ENCODE data around the gene TAF4B. TPM values are rescaled to one million over a fixed set of nuclear protein-coding genes. Genes with fewer than 3 reads are reported as not detected.

Gene TAF4B
- total RNA-seq, 1 donor from 2014 or later = 7.8 TPM

DNA sequence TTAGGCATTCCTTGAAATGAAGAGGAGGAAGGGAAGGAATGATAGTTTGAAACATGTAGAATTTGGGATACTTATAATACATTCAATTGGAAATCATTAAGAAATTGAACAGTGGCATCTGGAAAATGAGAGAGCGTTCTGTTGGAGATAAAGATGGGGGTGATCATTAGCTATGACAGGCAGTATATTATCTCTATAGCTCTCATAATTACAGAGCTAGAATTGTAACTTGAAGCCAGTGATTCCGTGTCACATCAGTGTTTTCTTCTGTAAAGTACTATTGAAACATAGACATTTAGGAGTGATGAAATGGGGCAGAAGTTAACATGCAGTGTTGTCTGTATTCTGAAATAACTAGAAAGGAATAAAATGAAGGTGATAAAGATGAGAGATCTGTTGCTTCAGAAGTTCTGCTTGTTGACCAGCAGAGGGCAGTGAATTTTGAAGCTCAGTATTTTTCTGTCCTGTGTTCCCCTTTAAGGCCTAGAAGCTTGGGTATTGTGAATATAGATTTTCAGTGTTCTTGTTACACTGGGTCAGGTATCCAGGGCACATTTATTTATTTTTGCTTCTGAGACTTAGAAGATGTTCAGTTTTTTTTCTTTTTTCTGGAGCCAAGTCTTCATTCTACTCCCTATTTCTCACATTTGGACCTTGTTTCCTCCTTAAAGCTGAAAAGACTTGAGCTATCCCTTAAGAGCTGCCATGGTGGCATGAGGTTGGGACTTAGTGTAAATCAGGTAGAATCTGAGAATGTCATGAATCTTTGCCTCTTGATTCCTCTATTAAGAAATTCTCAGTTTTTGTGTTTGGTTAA, 157.4 kb downstream of the TAF4B start:
- no peak for DNase-seq (ENCODE audit: low spot score)

DNA sequence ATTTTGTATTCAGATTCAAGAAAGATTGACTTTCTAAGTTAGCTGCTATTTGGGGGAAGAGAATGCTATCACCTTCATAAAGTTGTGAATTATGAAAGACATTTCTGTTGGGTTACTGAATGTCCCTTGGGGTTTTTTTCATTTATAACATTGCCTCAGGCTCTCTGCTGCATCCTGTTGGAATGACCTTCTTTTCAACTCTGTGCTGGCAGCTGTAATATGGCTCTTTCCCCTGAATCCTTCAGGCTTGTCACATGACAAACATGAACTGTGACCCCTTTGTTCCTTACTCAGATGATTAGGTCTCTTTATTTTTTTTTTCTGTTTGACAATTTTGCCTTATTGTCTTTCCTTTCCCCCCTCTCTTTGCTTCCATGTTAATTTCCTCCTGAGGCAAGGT, 159.8 kb downstream of the TAF4B start:
- no peak for DNase-seq (ENCODE audit: low spot score)

DNA sequence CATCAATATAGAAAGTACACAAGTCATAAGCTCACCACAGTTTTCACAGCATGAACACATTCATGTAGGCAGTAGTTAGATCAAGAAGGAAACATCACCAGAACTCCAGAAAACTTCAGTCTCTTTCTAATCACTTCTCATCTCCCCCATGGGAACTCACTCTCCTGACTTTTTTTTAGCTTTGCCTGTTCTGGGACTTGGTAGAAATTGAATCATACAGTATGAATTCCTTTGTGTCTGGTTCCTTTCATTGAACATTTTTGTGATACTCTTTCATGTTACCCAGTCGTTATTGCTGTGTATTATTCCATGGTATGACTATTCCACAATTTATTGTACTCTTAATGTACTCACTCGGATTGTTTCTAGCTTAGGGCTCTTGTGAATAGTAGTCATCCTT, 160.2 kb downstream of the TAF4B start:
- no peak for DNase-seq (ENCODE audit: low spot score)

DNA sequence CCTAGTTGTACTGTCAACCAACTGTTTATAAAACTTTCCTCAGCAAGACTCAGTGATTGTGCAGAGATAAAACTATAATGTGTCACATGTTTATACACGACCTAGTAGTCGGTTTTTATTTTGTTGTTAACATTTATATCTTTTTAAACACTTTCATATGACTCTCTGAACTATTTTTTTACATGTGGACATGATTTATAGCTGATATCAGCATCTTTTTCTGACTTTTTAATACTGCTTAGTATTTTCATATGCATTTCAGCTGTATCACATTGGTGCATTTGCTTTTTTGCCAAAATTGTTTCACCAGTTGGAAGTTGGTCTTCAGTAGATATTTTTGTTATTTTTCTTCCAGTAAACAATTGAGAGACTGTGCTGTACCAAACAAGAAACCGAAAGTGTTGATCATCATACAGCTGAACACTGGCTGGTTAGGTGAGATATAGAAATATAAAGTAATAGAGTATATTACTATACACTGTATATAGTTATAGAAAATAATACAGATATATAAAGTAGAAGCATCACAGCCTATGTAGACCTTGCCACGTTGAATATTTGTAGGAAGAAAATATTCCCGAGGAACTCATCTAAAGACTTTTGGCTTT, 167.9 kb downstream of the TAF4B start:
- DNase-seq (ENCODE audit: low spot score) = no peak

DNA sequence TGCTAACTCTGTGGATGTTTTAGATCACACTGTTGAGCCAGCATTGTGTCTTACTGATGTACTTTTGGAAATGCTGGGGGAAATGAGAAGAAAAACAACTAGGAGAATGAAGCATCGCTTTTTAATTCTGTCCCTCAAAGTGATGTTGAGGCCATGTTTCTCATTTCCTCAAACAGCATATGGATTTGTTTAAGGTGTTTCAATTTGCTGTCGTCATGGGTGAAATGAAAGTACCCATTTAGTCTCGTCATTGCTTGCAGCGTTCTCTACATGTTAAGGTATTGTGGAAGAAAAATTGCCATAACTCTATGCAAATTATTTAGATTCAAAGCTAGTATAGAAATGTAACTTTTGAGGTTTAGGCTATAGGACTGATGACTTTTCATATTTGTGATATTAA, 170.8 kb downstream of the TAF4B start:
- no peak for DNase-seq (ENCODE audit: low spot score)

DNA sequence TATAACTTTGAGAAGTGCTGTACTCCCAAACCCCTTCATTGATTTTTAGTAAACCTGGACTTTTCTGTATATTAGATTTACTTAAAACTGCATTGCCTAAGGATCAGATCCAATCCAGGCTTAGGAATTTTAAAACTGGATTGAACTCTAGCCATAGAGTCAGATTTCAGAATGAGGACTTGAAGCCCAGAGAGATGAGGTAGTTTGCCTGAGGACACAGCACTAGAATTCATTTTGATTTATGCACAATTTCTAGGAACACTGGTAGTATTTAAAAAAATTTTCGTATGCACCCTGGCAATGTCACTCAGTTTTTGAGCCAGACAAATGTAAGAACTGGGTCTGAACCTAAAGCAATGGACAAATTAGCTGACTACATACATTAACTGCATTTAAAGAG, 177.2 kb downstream of the TAF4B start:
- no peak for DNase-seq (ENCODE audit: low spot score)

DNA sequence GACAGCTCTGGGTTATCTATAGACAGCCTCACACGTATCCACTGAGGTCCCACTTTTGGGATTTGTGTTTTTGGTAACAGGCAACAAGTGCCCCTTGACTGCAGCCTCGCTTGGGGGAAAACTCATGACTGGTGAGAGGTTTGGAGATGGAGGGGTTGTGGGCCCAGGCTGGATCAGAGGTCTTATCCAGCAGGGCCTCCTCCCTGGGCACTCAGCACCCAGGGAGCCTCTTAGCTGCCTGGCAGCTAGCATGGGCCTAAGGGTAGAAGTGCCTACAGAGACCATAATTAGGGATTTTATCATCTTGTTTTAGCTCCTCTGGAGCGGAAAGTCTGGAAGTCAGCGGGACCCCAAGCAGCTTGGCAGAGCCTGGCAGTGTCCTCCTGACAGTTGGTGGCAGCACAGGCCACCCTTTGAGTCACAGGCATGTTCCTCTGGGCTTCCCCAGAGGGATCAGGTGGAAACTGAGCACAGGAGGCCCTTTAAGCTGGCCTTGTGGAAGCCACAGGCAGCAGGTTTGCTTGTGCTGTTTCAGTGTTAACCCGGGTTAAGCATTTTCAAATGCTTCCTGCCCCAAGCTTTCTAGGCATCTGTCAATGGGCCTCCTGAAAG, 179.1 kb downstream of the TAF4B start:
- DNase-seq (ENCODE audit: low spot score) = no peak

DNA sequence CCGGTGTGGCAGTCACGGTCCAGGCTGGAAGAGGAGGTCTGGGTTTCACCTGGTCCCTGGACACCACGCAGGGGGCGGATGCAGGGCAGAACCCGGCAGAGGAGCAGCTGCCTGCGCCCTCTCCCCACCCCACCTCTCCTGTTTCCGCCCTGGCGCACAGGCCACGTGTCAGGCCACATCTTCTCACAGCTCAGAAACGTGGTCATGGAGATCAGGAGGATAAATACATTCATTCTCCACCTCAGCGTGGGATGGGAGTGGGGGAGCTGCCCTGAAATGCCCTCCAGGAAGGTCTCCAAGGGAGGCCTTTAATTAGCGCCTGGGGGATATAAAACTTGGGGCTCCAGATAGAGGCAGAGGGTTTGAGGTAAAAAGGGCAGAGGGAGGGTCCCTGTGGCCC, 180.1 kb downstream of the TAF4B start:
- DNase-seq (ENCODE audit: low spot score) = no peak

DNA sequence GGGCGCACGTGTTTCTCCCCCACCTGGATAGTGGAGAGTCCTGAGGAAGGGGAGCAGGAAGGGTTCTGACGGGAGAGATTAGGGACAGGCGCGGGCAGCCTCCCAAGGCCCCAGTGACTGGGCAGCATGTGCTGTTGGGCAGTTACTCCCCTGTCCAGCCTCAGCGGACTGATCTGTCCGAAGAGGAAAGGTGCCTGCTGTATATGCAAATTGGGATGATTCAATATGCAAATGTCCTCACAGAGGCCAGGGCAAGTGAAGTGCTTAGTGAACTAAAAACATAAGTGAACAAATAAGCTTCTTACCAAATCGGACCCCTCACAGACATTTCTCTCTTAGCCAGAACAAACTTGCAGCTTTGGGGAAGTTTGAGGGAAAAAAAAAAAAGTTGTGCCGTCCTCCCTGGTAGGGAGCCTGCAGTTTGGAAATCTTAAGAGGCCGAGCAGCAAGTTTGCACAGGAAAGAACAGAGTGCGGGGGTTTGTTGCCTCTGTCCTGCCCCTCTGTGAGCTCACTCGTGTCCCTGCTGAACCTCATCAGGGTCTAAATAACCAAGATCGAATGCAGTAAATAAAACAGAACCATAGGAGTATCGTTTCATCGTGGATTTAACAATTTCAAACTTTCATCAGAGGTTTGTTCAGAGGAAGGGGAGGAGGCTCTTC, 180.7 kb downstream of the TAF4B start:
- no peak for DNase-seq (ENCODE audit: low spot score)

DNA sequence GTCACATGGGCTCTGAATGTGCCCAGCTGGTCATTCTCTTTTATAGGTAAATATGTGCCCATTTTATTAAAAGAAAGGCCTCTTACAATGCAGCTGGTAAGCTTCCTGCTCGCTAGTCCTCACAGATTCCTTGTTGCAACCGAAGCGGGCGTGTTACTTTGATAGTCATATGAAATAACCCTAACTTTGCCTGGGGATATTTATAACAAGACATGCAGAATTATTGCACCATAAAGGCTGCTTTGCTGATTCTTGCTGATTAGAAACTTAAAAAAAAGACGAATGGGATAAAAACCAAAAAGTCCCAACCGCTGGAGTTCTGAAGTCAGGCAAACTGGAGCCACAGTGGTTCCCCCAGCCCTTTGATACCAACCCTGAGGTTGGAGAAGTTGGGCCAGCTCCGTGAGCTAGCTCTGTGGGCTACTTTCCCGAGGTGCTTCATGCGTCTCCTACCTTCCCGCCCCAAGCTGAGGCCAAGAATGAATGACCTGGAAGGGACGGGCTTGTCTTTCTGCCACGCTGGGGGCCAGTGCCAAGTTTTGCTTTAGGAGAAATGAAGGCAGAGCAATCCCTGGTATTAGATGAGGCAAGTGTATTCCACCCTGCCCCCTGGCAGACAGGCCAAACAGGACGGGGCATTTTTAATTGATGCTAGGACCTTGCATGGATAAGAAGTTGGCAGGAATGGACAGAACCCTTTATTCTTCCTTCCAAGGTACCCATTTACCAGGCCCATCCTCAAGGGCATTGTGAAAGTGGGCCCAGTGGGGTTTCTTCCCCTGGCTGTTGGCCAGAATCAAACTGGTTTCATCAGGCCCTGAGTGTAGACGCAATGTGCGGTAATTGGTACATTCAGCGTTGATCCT, 181.7 kb downstream of the TAF4B start:
- DNase-seq (ENCODE audit: low spot score) = no peak

DNA sequence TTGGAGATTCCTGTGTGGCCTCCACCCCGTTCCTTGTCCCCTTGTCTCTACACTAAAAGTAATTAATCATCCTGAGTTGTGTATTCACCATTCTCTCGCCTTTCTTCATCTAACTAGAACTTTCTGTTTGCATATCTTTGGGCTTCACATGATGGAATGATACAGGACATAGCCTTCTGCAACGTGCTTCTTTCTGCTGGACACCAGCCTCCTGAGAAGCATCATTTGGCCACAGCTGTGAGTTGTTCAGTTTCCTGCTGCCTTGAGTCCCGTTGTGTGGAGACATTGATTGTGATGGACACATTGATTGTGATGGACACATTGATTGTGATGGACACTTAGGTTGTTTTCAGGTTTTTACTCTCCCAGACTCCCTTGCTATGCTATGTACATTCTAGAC, 182.8 kb downstream of the TAF4B start:
- no peak for DNase-seq (ENCODE audit: low spot score)

DNA sequence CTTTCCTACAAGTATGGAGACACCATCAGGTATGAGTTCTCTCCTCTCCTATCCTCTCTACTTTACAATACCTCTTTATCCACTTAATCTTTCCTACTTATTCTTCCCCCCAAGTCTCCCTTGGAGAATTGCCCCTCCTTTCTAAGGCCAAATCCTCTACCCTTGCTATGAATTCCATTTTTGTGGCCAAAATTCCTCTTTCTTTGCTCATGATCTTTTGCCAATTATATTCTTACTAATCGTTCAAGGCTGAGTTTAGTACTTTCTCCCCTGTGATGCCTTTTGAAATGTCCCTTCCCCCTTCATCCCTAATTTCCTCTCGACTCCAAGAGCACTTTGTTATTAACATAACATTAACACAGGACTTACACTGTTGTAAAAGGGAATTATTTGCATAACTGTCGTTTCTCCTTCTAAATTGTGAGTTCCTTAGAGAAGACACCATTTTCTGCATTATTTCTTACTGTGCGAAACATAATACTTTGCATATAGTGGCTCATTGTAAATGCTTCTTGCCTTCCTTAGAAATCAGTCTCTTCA, 188.7 kb downstream of the TAF4B start:
- DNase-seq (ENCODE audit: low spot score) = no peak

DNA sequence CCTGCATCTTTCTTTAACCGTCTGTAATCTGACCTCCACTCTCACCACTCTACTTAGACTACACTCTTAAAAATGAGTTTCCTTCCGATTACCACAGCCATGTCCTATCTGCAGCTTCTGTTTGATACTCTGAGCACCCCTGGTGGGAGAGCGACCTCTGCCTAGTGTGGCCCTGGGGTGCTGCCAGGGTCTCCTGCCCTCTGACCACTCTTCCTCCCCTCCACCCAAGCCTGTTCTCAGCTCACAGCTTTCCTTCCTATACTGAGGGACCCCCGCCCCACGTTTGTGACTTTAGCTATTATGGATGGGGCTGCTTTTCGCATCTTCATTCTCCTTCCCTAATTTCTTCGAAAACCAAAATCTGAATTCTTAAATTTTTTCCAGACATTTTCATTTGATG, 189.4 kb downstream of the TAF4B start:
- DNase-seq (ENCODE audit: low spot score) = no peak

DNA sequence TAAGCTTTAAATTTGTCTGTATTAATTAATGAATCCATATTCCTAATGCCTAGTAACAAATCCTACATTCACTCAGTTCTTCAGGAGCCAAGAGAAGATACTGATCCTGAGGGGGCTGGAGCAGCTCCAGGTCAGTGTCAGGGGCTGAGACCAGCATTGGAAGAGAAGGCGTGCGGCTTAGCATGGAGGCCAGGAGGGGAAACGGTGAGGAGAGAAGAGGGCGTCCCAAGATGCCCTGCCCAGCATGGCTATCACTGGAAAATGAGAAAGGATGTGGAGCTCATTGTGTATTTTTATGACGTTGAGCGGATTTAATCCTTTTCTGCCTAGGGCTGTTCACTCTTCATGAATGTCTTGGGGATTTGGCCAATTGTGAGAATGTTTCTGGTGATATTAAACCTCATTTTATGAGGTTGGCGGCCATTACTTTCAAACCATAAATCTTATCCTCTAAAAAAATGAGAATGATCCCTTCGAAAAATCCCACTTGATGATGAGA, 190.5 kb downstream of the TAF4B start:
- DNase-seq (ENCODE audit: low spot score) = no peak

DNA sequence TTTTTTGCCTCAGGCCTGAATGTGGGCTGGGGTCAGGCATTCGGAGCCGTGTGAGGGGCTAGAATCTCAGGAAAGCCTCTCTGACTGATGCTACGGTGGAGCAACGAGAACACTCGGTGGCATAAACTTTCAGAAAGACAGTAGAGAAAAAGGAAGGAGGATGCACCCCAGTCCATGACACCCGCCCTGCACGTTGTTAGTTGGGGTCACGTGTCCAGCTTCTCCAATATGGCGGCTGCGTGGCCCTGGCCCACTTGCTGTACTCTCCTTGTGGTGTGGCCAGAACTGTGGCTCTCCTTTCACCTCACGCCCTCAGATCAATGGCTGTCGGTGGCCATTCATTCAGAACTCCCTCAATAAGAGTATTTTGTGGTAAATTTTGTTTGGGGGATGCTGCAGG, 190.9 kb downstream of the TAF4B start:
- no peak for DNase-seq (ENCODE audit: low spot score)

DNA sequence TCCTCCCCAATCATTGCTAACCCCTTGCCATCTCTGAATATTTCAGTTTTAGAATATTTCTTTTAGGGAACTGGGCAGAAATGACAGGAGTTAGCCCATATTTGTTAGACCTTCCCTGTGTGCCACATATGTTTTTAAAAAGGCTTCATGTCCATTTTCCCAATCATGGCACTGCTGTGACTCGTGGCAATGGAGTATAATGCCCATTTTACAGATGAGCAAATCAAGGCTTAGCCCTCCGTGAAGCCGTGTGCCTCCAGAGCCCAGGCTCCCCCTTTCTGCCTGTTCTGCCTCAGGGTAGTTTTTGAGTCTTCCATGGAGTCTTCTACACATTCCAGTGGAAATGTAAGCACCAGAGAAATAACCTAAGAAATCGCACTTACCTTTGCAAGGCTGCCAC, 192.0 kb downstream of the TAF4B start:
- DNase-seq (ENCODE audit: low spot score) = no peak

DNA sequence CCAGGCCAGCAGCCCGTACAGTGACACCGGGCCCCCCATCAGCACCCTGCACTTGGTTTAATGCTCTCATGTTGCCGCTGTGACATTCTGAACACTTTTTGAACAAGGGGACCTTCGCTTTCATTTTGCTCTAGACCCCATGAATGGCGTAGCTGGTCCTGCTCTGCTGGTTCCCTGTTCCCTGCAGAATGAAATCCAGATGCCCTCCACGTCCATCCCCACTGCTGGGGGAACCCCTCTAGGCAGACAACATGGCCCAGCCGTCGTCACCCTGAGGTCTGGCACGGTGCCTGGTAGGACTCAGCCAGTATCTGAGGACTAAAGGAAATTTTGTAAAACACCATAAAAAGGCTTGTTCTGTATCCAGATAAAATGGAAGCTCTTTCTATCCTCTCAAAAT, 193.5 kb downstream of the TAF4B start:
- no peak for DNase-seq (ENCODE audit: low spot score)

DNA sequence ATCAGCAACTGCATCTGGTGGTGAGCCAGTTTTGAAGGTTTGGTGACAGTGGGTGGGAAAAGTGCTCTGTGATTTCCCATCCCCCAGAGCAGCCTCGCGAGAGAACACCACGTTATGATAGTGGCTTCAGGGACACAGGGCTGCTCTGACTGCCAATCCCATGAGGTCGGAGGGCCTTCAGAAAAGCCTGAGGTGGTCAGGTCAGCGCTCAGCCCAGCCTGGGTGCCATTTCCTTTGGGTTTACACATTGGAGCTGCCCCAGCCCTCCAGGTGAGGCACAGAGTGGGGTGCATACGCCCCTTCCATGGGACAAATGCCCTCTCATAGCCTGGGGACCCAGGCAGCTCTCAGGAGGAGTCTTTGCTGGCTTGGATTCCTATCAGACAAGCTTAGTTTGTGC, 195.3 kb downstream of the TAF4B start:
- no peak for DNase-seq (ENCODE audit: low spot score)

DNA sequence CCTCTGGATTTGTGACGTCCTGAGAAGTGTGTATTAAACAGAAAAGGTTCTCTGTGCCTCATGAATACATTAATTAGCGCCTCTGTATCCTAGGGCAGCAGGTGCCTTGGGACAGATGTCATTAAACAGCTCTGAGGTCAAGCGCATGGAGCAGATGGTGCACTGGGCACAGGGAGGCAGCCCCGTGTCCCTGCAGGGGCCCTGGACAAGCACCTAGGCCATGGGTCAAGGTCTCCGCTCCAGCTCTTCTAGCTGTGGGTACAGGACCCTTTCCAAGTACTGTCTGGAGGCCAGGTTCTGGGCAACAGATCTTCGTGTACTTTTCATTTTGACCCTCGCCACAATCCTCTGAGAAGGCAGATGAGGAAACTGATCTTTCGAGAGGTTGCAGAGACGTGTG, 195.7 kb downstream of the TAF4B start:
- no peak for DNase-seq (ENCODE audit: low spot score)

DNA sequence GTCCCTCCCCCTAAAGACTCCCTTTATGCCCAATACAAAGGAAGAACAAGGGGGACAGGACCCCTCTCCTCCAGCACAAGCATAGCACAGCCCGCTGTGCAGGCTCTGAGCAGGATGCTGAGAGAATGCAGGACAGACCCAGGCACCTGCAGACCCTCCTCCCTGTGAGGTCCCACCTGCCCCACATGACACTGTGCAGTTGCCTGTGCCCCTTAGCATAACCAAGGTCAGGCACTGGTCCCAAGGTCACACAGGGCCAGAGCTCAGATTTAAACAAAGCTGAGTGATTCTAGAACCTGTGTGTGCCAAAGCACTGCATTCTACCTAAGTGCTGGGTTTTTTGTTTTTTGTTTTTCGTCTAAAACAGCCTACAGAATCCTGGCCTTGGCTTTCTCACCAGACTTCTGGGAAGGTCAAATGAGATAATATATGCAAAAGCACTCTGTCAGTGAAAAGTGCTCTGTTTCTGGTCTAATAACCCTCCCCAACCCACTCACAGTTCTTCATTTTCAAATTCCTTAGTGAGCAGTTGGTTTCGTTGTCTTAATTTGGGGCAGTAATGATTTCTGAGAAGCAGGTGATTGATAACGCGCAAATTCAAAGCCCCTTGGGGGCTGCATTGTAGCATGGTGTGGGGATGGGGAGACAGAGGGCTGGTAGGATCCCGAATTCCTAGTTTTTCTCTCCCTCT, 196.4 kb downstream of the TAF4B start:
- no peak for DNase-seq (ENCODE audit: low spot score)

All from ureter (tissue), 1 donor.